GM23338 (cell line): ENCODE measurements around the gene TRDN.
A peak's percentile ranks its signal among the peaks of the same experiment; 100 is the strongest.

Source experiments
- CREB1 ChIP-seq: fragments of 250-450 bp; sonication (Bioruptor Pico); IDR thresholded peaks from 2 replicates; pipeline ENCODE4 v1.5.0; 2020; ENCODE audit warnings: low read depth, mild to moderate bottlenecking, moderate library complexity
- CTCF ChIP-seq, 2 experiments: fragments of 200-600 bp in 1 of 2; sonication (generic) in 1 of 2; conservative IDR thresholded peaks; 2 replicates each; pipeline versions ENCODE4 v1.5.1 to v1.6.1; 2016 to 2017; ENCODE audit warnings: antibody characterized with exemption in 2 of 2, low read depth in 2 of 2, mild to moderate bottlenecking in 2 of 2, moderate library complexity in 1 of 2
- EZH2 ChIP-seq: fragments of 200-600 bp; sonication (generic); IDR thresholded peaks from one replicate; pipeline ENCODE4 v1.8.0; 2017; ENCODE audit warnings: antibody characterized with exemption, mild to moderate bottlenecking, low read depth; ENCODE audit not compliant: unreplicated experiment
- EZH2phosphoT487 ChIP-seq: fragments of 200-600 bp; sonication (generic); IDR thresholded peaks from one replicate; pipeline ENCODE4 v1.8.1; 2018; ENCODE audit warnings: antibody characterized with exemption; ENCODE audit not compliant: unreplicated experiment
- JUNB ChIP-seq: IDR thresholded peaks from one replicate; pipeline ENCODE4 v1.6.1; 2016; ENCODE audit warnings: antibody characterized with exemption; ENCODE audit not compliant: unreplicated experiment
- NANOG ChIP-seq: IDR thresholded peaks from 2 replicates; pipeline ENCODE4 v1.6.1; 2016; ENCODE audit warnings: antibody characterized with exemption, borderline replicate concordance
- POLR2AphosphoS5 ChIP-seq: IDR thresholded peaks from 2 replicates; pipeline ENCODE4 v1.6.1; 2016; ENCODE audit warnings: antibody characterized with exemption, low read depth
- STAT1 ChIP-seq: IDR thresholded peaks from one replicate; pipeline ENCODE4 v1.6.1; 2016; ENCODE audit warnings: antibody characterized with exemption; ENCODE audit not compliant: unreplicated experiment
- ZNF114 ChIP-seq: fragments of 250-450 bp; sonication (Bioruptor Pico); IDR thresholded peaks from 2 replicates; pipeline ENCODE4 v1.5.0; 2020; ENCODE audit warnings: mild to moderate bottlenecking, moderate library complexity
- ZNF331 ChIP-seq: fragments of 250-450 bp; sonication (Bioruptor Pico); IDR thresholded peaks from 2 replicates; pipeline ENCODE4 v1.5.0; 2020; ENCODE audit warnings: low read depth, mild to moderate bottlenecking, moderate library complexity
- TF ChIP-seq, protein P1 (sequence below): IDR thresholded peaks from 2 replicates; pipeline ENCODE4 v1.6.1; 2016; ENCODE audit warnings: antibody characterized with exemption
- TF ChIP-seq, protein P2 (sequence below): IDR thresholded peaks from one replicate; pipeline ENCODE4 v1.6.1; 2018; ENCODE audit warnings: antibody characterized with exemption; ENCODE audit not compliant: unreplicated experiment

DNA sequence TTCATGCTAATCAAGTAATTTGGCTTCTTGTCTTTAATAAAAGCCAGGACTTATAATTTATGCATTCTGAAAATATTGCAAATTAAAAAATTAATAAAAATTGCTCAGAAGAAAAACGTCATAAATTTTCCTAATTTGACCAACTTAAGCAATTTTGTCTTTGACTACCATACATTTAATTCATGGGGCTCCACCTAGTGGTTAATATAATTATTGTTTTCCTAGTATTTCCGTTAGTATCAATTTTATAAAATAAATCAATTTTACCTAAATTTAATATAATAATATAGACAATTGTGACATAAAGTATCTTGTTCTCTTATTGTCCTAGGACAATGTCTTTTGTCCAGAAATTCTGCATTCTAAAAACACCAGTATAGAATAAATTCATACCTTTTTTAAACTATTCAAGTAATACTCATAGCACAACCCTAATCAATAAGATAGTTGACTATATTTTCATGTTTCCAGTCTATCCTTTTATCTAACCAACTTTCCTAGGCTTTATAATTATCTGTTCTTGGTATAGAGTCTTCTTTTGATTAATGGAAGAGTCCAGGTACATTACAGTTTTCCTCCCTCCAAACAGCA, 319.9 kb downstream of the TRDN start:
- TF ChIP-seq CREB1: no peak
- peak in 1 of 2 experiments; percentile 56; a peak in 3 of 4 replicates for TF ChIP-seq CTCF (conservative IDR thresholded peaks at IDR 0.05; ENCODE audit: low read depth in 2 of 2)
- no peak for TF ChIP-seq EZH2phosphoT487
- no peak for TF ChIP-seq JUNB
- TF ChIP-seq EZH2: no peak
- TF ChIP-seq, protein P1, sequence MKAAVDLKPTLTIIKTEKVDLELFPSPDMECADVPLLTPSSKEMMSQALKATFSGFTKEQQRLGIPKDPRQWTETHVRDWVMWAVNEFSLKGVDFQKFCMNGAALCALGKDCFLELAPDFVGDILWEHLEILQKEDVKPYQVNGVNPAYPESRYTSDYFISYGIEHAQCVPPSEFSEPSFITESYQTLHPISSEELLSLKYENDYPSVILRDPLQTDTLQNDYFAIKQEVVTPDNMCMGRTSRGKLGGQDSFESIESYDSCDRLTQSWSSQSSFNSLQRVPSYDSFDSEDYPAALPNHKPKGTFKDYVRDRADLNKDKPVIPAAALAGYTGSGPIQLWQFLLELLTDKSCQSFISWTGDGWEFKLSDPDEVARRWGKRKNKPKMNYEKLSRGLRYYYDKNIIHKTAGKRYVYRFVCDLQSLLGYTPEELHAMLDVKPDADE: no peak
- TF ChIP-seq, protein P2, sequence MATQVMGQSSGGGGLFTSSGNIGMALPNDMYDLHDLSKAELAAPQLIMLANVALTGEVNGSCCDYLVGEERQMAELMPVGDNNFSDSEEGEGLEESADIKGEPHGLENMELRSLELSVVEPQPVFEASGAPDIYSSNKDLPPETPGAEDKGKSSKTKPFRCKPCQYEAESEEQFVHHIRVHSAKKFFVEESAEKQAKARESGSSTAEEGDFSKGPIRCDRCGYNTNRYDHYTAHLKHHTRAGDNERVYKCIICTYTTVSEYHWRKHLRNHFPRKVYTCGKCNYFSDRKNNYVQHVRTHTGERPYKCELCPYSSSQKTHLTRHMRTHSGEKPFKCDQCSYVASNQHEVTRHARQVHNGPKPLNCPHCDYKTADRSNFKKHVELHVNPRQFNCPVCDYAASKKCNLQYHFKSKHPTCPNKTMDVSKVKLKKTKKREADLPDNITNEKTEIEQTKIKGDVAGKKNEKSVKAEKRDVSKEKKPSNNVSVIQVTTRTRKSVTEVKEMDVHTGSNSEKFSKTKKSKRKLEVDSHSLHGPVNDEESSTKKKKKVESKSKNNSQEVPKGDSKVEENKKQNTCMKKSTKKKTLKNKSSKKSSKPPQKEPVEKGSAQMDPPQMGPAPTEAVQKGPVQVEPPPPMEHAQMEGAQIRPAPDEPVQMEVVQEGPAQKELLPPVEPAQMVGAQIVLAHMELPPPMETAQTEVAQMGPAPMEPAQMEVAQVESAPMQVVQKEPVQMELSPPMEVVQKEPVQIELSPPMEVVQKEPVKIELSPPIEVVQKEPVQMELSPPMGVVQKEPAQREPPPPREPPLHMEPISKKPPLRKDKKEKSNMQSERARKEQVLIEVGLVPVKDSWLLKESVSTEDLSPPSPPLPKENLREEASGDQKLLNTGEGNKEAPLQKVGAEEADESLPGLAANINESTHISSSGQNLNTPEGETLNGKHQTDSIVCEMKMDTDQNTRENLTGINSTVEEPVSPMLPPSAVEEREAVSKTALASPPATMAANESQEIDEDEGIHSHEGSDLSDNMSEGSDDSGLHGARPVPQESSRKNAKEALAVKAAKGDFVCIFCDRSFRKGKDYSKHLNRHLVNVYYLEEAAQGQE: no peak
- no peak for TF ChIP-seq POLR2AphosphoS5
- no peak for TF ChIP-seq ZNF331 (CRISPR knock-in tag)
- no peak for TF ChIP-seq ZNF114 (CRISPR knock-in tag)
- no peak for TF ChIP-seq NANOG
- TF ChIP-seq STAT1: no peak
